ENCODE data around the gene REPIN1. TPM values are rescaled to one million over a fixed set of nuclear protein-coding genes. Genes with fewer than 3 reads are reported as not detected.

REPIN1 gene
- total and polyA plus RNA-seq, 9 of the 15 experiments (the other 6 are each of a cell fraction or from before 2014, with no cell fraction given): 8.1 to 283 (median 94.3) TPM

GRCh38 chr7:150359622-150360362 lies 8.8 kb upstream of the REPIN1 start (continued):
- TF ChIP-seq NONO (IDR thresholded peaks at IDR 0.05; ENCODE audit: low read depth in 2 of 2, low read length in 1 of 2) (no peak), ZFP30 (CRISPR knock-in tag; IDR thresholded peaks at IDR 0.05; ENCODE audit: borderline replicate concordance) (no peak), ZFX (CRISPR knock-in tag; IDR thresholded peaks at IDR 0.05) (no peak), GABPB2 (CRISPR knock-in tag; conservative IDR thresholded peaks at IDR 0.05) (no peak), CUX1 (CRISPR knock-in tag; IDR thresholded peaks at IDR 0.05) (no peak), HDAC1 (IDR thresholded peaks at IDR 0.05) (peak; percentile 9 to 48; a peak in 2 of 4 replicates), ZNF384 (IDR thresholded peaks at IDR 0.05; ENCODE audit: low read depth, low read length) (no peak), IRF1 (CRISPR knock-in tag; IDR thresholded peaks at IDR 0.05; ENCODE audit: borderline replicate concordance) (no peak), KDM5B (IDR thresholded peaks at IDR 0.05; ENCODE audit: insufficient replicate concordance, low read depth, low read length) (no peak), ZFP91 (CRISPR knock-in tag; IDR thresholded peaks at IDR 0.05) (no peak), KLF13 (tag; IDR thresholded peaks at IDR 0.05; ENCODE audit: borderline replicate concordance, low read depth) (no peak), DLX4 (CRISPR knock-in tag; IDR thresholded peaks at IDR 0.05) (no peak)
- TF ChIP-seq, protein P1, sequence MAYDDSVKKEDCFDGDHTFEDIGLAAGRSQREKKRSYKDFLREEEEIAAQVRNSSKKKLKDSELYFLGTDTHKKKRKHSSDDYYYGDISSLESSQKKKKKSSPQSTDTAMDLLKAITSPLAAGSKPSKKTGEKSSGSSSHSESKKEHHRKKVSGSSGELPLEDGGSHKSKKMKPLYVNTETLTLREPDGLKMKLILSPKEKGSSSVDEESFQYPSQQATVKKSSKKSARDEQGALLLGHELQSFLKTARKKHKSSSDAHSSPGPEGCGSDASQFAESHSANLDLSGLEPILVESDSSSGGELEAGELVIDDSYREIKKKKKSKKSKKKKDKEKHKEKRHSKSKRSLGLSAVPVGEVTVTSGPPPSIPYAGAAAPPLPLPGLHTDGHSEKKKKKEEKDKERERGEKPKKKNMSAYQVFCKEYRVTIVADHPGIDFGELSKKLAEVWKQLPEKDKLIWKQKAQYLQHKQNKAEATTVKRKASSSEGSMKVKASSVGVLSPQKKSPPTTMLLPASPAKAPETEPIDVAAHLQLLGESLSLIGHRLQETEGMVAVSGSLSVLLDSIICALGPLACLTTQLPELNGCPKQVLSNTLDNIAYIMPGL (CRISPR knock-in tag; IDR thresholded peaks at IDR 0.05): no peak
- TF ChIP-seq, protein P2, sequence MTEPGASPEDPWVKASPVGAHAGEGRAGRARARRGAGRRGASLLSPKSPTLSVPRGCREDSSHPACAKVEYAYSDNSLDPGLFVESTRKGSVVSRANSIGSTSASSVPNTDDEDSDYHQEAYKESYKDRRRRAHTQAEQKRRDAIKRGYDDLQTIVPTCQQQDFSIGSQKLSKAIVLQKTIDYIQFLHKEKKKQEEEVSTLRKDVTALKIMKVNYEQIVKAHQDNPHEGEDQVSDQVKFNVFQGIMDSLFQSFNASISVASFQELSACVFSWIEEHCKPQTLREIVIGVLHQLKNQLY (CRISPR knock-in tag; conservative IDR thresholded peaks at IDR 0.05): no peak

All from K562 (cell line).